Testis (tissue), 3 donors: Measurements from ENCODE around the gene MCTP1. TPM values are rescaled to one million over a fixed set of nuclear protein-coding genes. Genes with fewer than 3 reads are reported as not detected.

Source experiments
- DNase-seq: peaks from one replicate; pipeline ENCODE4 v3.0.0-alpha.2; 2019
- H3K27ac ChIP-seq, 2 donors: fragments of 200-600 bp; sonication (generic); one replicate each; pipeline ENCODE4 v1.5.1; 2019
- H3K27me3 ChIP-seq: fragments of 200-600 bp; sonication (generic); one replicate; pipeline ENCODE4 v1.5.1; 2019
- H3K36me3 ChIP-seq: fragments of 200-600 bp; sonication (generic); one replicate; pipeline ENCODE4 v1.5.1; 2017; ENCODE audit warnings: low read depth; ENCODE audit errors: missing control alignments
- H3K4me1 ChIP-seq: fragments of 200-600 bp; sonication (generic); one replicate; pipeline ENCODE4 v1.5.1; 2019
- H3K4me3 ChIP-seq, 2 donors: fragments of 200-600 bp; sonication (generic); one replicate each; pipeline ENCODE4 v1.5.1; 2017 to 2019
- H3K9me3 ChIP-seq: fragments of 200-600 bp; sonication (generic); one replicate; pipeline ENCODE4 v1.5.1; 2017
- POLR2A ChIP-seq: fragments of 450-650 bp; IDR thresholded peaks from one replicate; pipeline ENCODE4 v1.6.1; 2017; ENCODE audit warnings: antibody characterized with exemption, mild to moderate bottlenecking, moderate library complexity
- WGBS, 2 donors: methylation state at CpG; one replicate each; pipeline ENCODE4 v1.1.5; 2018; 5-methylcytosine and 5-hydroxymethylcytosine counted together
- intact Hi-C: fragments of 100-400 bp; cut with DNase I; formaldehyde crosslinking; loops from one replicate; pipeline ENCODE4 v1.15.1; 2023; ENCODE audit warnings: low total_unique reads
- polyA plus RNA-seq: library from polyadenylated mRNA; stranded (reverse); fragments of 350-450 nt; fragmentation: Illumina TruSeq; extraction: RNeasy Lipid Tissue Mini Kit (QIAGEN cat#74804); gene quantifications from one replicate; pipeline ENCODE4 v1.2.3, GENCODE V29; 2014; ENCODE audit warnings: low read depth, low replicate concordance; ENCODE audit not compliant: insufficient read depth
- total RNA-seq, 2 donors: library from RNA; depleted of rRNA; stranded (reverse); fragments of >200 nt; gene quantifications; one replicate each; pipeline ENCODE4 v1.2.3, GENCODE V29; 2016
- TF ChIP-seq, protein P1 (sequence below), 3 experiments: fragments of 450-650 bp in 2 of 3; fragments of 200-600 bp in 1 of 3; sonication (generic) in 1 of 3; IDR thresholded peaks; one replicate each; pipeline ENCODE4 v1.5.1; 2016 to 2019; ENCODE audit warnings: antibody characterized with exemption in 3 of 3, mild to moderate bottlenecking in 2 of 3, moderate library complexity in 1 of 3

The MCTP1 gene
- total and polyA plus RNA-seq, 3 donors from 2014 or later: 7.4 to 15.5 (median 9.7) TPM

DNA sequence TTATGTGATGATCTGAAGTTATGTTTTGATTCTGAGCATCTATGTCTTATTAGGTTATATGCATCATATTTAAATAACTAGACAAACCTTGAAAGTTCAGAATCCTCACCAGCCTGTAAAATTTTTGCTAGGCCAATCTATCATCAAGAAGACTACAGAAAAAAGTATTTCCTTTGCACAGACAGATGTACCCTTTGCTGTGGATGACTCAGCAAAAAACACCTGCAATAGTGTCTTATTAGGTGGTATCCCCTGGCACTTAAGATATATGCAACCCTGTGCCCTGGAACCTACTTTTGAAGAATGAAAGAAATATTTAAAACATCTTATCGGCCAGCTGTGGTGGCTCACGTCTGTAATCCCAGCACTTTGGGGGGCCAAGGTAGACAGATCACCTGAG, 535.9 kb downstream of the MCTP1 start:
- H3K4me3 ChIP-seq: no peak overlapping the region
- H3K27ac ChIP-seq: no peak overlapping the region
- H3K36me3 ChIP-seq: no peaks in the 10 kb centered on the region
- H3K27me3 ChIP-seq: no peaks in the 10 kb centered on the region
- H3K4me1 ChIP-seq: peaks cover 4% of the 10 kb centered on the region
- intact Hi-C loops: no loop called here
- H3K9me3 ChIP-seq: no peaks in the 10 kb centered on the region
- DNase-seq: no peak
- TF ChIP-seq POLR2A: no peak
- TF ChIP-seq, protein P1, sequence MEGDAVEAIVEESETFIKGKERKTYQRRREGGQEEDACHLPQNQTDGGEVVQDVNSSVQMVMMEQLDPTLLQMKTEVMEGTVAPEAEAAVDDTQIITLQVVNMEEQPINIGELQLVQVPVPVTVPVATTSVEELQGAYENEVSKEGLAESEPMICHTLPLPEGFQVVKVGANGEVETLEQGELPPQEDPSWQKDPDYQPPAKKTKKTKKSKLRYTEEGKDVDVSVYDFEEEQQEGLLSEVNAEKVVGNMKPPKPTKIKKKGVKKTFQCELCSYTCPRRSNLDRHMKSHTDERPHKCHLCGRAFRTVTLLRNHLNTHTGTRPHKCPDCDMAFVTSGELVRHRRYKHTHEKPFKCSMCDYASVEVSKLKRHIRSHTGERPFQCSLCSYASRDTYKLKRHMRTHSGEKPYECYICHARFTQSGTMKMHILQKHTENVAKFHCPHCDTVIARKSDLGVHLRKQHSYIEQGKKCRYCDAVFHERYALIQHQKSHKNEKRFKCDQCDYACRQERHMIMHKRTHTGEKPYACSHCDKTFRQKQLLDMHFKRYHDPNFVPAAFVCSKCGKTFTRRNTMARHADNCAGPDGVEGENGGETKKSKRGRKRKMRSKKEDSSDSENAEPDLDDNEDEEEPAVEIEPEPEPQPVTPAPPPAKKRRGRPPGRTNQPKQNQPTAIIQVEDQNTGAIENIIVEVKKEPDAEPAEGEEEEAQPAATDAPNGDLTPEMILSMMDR (IDR thresholded peaks at IDR 0.05): no peak
- 75 to 91% methylated on average over 2 of the region's 2 CpGs for WGBS, 2 donors

DNA sequence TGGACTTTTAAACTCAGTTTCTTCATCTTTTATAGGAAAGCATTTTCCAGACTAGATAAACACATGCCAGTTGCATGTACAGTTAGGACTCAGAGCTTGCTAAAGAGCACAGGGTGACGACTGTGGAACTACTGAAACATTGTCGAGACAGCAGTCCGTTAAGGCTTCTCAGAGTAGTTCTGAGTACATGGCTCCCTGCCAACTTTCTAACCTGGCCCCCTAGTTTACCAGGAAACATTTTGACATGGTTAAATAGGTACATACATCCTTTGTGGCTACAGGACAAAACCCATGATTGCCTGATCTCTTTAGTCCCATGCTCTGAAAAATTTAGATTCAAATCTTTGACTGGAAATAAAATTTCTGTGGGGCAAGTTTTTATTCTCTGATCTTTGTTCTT, 536.7 kb downstream of the MCTP1 start:
- no peaks in the 10 kb centered on the region for H3K27me3 ChIP-seq
- H3K9me3 ChIP-seq: no peaks in the 10 kb centered on the region
- no peak for DNase-seq
- H3K4me3 ChIP-seq: no peak overlapping the region
- intact Hi-C loops: no loop called here
- WGBS, 2 donors: 77 to 80% methylated on average over 3 of the region's 3 CpGs
- no peak overlapping the region for H3K27ac ChIP-seq
- no peak for TF ChIP-seq POLR2A
- TF ChIP-seq, protein P1 (IDR thresholded peaks at IDR 0.05): no peak
- peaks cover 4% of the 10 kb centered on the region for H3K4me1 ChIP-seq
- H3K36me3 ChIP-seq: no peaks in the 10 kb centered on the region

DNA sequence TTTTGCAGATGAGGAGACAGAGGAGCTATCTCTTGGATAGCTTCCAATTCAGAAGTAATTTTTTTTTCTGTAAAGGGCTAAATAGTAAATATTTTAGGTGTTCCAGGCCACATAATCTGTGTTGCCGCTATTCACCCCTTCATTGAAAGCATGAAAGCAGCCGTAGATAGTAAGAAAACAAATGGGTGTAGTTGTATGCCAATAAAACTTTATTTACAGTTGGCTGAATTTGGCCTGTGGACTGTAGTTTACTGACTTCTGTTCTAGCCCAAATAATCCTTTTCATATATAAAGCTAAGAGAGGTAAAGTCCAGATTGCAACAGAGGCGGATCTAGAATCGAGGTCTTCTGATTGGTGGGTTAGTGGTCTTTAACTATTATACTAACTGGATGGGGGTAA, 537.5 kb downstream of the MCTP1 start:
- Histone ChIP-seq H3K4me3 (no peak overlapping the region), H3K4me1 (peaks cover 4% of the 10 kb centered on the region), H3K9me3 (no peaks in the 10 kb centered on the region), H3K27ac (no peak overlapping the region), H3K27me3 (no peaks in the 10 kb centered on the region), H3K36me3 (no peaks in the 10 kb centered on the region)
- WGBS, 2 donors: 91 to 95% methylated on average over 4 of the region's 4 CpGs
- intact Hi-C loops: no loop called here
- no peak for DNase-seq
- TF ChIP-seq, protein P1 (IDR thresholded peaks at IDR 0.05): no peak
- no peak for TF ChIP-seq POLR2A

DNA sequence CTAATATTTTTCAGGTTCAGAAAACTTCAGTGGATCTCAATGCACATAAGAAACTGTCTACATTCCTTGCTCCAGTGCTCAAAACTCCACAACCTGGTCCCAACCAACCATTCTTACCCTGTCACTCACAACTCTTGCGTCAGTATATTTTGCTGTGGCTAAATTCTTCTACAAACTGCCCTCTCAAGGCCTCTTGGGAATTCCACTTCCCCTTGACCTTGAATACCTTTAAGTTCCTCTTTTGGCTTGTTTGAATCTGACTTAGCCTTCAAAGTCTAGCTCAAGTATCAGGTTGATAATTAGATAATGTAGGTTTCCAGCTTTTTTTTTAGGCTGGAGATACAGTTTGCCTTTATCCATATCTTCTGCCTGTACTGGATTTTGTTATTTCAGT, 538.2 kb downstream of the MCTP1 start:
- H3K27ac ChIP-seq: no peak overlapping the region
- no peak overlapping the region for H3K4me3 ChIP-seq
- TF ChIP-seq POLR2A: no peak
- TF ChIP-seq, protein P1 (IDR thresholded peaks at IDR 0.05): no peak
- H3K36me3 ChIP-seq: no peaks in the 10 kb centered on the region
- intact Hi-C loops: no loop called here
- 83 to 85% methylated on average over 1 of the region's 1 CpG for WGBS, 2 donors
- DNase-seq: no peak
- no peaks in the 10 kb centered on the region for H3K27me3 ChIP-seq
- no peaks in the 10 kb centered on the region for H3K9me3 ChIP-seq
- peaks cover 4% of the 10 kb centered on the region for H3K4me1 ChIP-seq
